ENCODE measurements around the gene MICAL3. TPM values are rescaled to one million over a fixed set of nuclear protein-coding genes. Genes with fewer than 3 reads are reported as not detected.

The MICAL3 gene
- total RNA-seq, 1 donor from 2014 or later: 47.9 TPM

DNA sequence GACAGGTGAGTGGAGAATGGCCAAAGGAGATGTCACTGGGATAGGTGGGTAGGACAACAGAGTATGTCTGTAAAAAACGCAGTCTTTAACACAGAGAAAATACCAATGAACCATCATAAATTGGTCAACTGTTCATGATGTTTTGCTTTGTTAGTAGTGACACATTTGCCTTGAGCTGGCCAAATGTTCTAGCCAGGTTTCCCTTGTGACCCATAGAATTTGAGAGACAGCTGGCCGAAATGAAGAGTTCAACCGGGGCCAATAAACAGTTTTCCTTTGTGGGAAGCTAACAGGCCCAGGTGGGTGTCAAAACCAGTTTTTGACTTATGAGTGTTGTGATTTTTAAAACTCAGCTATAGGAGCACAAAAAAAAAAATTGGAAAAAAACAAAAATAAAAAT lies 133.5 kb downstream of the MICAL3 start:
- H3K4me1 Mint-ChIP-seq (ENCODE audit: unreplicated experiment): no peaks in the 10 kb centered on the region
- TF ChIP-seq, protein P1, sequence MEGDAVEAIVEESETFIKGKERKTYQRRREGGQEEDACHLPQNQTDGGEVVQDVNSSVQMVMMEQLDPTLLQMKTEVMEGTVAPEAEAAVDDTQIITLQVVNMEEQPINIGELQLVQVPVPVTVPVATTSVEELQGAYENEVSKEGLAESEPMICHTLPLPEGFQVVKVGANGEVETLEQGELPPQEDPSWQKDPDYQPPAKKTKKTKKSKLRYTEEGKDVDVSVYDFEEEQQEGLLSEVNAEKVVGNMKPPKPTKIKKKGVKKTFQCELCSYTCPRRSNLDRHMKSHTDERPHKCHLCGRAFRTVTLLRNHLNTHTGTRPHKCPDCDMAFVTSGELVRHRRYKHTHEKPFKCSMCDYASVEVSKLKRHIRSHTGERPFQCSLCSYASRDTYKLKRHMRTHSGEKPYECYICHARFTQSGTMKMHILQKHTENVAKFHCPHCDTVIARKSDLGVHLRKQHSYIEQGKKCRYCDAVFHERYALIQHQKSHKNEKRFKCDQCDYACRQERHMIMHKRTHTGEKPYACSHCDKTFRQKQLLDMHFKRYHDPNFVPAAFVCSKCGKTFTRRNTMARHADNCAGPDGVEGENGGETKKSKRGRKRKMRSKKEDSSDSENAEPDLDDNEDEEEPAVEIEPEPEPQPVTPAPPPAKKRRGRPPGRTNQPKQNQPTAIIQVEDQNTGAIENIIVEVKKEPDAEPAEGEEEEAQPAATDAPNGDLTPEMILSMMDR (IDR thresholded peaks at IDR 0.05): no peak
- H3K36me3 Mint-ChIP-seq (ENCODE audit: unreplicated experiment): peaks cover 38% of the 10 kb centered on the region
- H3K27me3 Mint-ChIP-seq (ENCODE audit: unreplicated experiment): no peaks in the 10 kb centered on the region
- DNase-seq (ENCODE audit: extremely low spot score, unreplicated experiment): no peak
- no peak overlapping the region for H3K27ac Mint-ChIP-seq (ENCODE audit: unreplicated experiment)
- H3K9me3 Mint-ChIP-seq (ENCODE audit: unreplicated experiment): no peaks in the 10 kb centered on the region
- H3K4me3 Mint-ChIP-seq (ENCODE audit: unreplicated experiment): no peak overlapping the region

DNA sequence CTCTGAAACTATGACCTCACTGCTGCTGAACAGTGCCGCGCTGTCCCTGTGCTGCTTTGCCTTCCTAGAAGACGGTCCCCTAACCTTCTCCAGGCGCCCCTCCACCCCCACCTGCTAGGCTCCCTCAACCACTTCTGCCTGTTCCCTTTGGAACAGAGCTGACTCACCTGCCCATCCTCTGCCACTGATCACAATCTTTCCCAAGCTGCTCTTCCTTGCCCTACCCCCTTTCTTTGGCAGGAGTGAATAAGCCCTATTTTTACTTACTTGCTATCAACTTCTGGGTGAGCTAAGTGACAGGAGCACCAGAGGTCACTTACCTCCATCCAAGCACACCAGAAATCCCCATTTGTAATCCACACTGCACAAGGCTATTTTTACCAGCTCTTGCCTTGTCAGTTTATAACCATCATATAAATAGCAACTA lies 134.1 kb downstream of the MICAL3 start:
- Mint-ChIP-seq H3K27ac (ENCODE audit: unreplicated experiment) (no peak overlapping the region), H3K27me3 (ENCODE audit: unreplicated experiment) (no peaks in the 10 kb centered on the region), H3K4me3 (ENCODE audit: unreplicated experiment) (no peak overlapping the region), H3K36me3 (ENCODE audit: unreplicated experiment) (peaks cover 42% of the 10 kb centered on the region), H3K4me1 (ENCODE audit: unreplicated experiment) (no peaks in the 10 kb centered on the region), H3K9me3 (ENCODE audit: unreplicated experiment) (no peaks in the 10 kb centered on the region)
- DNase-seq (ENCODE audit: extremely low spot score, unreplicated experiment): no peak
- TF ChIP-seq, protein P1 (IDR thresholded peaks at IDR 0.05): no peak

DNA sequence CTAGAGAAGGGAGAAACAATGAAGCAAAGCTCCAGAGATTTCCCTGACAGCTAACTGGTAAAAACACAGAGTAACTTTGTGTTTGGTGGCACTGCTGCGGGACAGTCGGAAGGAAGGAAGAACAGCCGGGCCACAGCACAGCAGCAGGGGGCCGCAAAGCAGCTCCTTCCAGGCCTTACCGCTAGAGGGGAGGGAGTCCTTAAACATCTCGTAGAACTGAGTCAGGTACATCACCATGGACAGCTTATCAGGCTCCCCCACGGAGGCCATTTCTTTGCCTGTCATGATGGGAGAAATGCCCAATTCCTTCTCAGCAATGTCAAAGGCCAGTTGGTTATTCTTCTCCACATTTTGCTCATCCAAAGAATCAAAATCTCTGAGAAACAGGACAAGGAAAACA lies 135.5 kb downstream of the MICAL3 start:
- no peak for DNase-seq (ENCODE audit: extremely low spot score, unreplicated experiment)
- Mint-ChIP-seq H3K36me3 (ENCODE audit: unreplicated experiment) (peaks cover 40% of the 10 kb centered on the region), H3K27me3 (ENCODE audit: unreplicated experiment) (no peaks in the 10 kb centered on the region), H3K9me3 (ENCODE audit: unreplicated experiment) (no peaks in the 10 kb centered on the region), H3K4me1 (ENCODE audit: unreplicated experiment) (no peaks in the 10 kb centered on the region), H3K4me3 (ENCODE audit: unreplicated experiment) (no peak overlapping the region), H3K27ac (ENCODE audit: unreplicated experiment) (no peak overlapping the region)
- TF ChIP-seq, protein P1 (IDR thresholded peaks at IDR 0.05): peak; percentile 53

DNA sequence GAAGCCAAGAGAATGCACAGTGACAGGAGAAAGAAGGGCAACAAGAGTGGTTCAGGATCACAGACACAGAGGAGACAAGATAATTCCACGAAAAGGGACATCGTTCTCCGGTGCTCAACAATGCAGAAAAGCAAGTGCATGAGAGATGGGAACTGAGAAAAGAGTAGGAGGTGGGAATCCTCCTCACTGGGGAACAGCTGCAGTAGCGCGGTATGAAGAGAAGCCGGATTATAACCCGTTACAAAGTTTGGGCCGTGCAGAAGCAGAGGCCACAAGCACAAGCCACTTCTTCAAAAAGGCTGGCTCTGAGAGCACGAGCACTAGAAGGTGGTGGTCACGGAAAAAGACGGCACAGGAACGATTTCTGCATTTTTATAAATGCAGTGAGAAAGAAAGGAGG lies 135.9 kb downstream of the MICAL3 start:
- no peaks in the 10 kb centered on the region for H3K9me3 Mint-ChIP-seq (ENCODE audit: unreplicated experiment)
- no peaks in the 10 kb centered on the region for H3K27me3 Mint-ChIP-seq (ENCODE audit: unreplicated experiment)
- TF ChIP-seq, protein P1 (IDR thresholded peaks at IDR 0.05): no peak
- H3K4me3 Mint-ChIP-seq (ENCODE audit: unreplicated experiment): no peak overlapping the region
- H3K4me1 Mint-ChIP-seq (ENCODE audit: unreplicated experiment): no peaks in the 10 kb centered on the region
- peaks cover 38% of the 10 kb centered on the region for H3K36me3 Mint-ChIP-seq (ENCODE audit: unreplicated experiment)
- DNase-seq (ENCODE audit: extremely low spot score, unreplicated experiment): no peak
- H3K27ac Mint-ChIP-seq (ENCODE audit: unreplicated experiment): no peak overlapping the region

DNA sequence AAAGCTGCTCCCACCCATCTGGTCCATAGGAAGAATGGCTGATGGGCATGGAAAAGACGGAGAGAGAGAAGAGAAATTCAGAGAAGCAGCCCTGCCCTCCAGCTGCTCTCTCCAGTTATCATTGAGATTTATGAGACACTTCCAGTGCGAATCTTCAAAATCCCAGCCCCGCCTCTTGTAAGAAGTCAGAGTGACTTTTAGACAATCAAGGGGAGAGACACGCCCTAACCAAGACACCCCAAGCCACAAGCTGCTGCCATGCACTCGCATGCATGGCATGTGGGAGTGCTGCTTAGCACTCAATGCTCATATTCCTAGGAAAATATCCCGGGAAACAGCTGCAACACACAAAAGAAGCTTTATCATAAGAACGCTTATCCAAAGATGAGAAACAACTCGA lies 139.5 kb downstream of the MICAL3 start:
- H3K27ac Mint-ChIP-seq (ENCODE audit: unreplicated experiment): no peak overlapping the region
- no peak for DNase-seq (ENCODE audit: extremely low spot score, unreplicated experiment)
- H3K27me3 Mint-ChIP-seq (ENCODE audit: unreplicated experiment): no peaks in the 10 kb centered on the region
- H3K4me3 Mint-ChIP-seq (ENCODE audit: unreplicated experiment): no peak overlapping the region
- no peaks in the 10 kb centered on the region for H3K4me1 Mint-ChIP-seq (ENCODE audit: unreplicated experiment)
- peaks cover 28% of the 10 kb centered on the region for H3K36me3 Mint-ChIP-seq (ENCODE audit: unreplicated experiment)
- TF ChIP-seq, protein P1 (IDR thresholded peaks at IDR 0.05): no peak
- no peaks in the 10 kb centered on the region for H3K9me3 Mint-ChIP-seq (ENCODE audit: unreplicated experiment)

Measured in osteocyte (in vitro differentiated cells).